ENCODE results near the gene PPP3R2. TPM values are rescaled to one million over a fixed set of nuclear protein-coding genes. Genes with fewer than 3 reads are reported as not detected.

The PPP3R2 gene
- total RNA-seq, 2 experiments from 2014 or later = not detected

- no peaks in the 10 kb centered on the region for H3K79me2 ChIP-seq (ENCODE audit: insufficient read depth, low read depth, low read length)
- intact Hi-C loops (cut with micrococcal nuclease; ENCODE audit: unreplicated experiment) = no loop called here
- H3K9me3 ChIP-seq (ENCODE audit: low read length) = no peaks in the 10 kb centered on the region
- no peak for DNase-seq (ENCODE audit: low spot score)
- H3K4me1 ChIP-seq (ENCODE audit: insufficient read depth, low read length, poor library complexity, severe bottlenecking) = no peaks in the 10 kb centered on the region
- no peak for TF ChIP-seq EZH2phosphoT487 (IDR thresholded peaks at IDR 0.05; ENCODE audit: borderline replicate concordance, low read depth, low read length)
- TF ChIP-seq, protein P1, sequence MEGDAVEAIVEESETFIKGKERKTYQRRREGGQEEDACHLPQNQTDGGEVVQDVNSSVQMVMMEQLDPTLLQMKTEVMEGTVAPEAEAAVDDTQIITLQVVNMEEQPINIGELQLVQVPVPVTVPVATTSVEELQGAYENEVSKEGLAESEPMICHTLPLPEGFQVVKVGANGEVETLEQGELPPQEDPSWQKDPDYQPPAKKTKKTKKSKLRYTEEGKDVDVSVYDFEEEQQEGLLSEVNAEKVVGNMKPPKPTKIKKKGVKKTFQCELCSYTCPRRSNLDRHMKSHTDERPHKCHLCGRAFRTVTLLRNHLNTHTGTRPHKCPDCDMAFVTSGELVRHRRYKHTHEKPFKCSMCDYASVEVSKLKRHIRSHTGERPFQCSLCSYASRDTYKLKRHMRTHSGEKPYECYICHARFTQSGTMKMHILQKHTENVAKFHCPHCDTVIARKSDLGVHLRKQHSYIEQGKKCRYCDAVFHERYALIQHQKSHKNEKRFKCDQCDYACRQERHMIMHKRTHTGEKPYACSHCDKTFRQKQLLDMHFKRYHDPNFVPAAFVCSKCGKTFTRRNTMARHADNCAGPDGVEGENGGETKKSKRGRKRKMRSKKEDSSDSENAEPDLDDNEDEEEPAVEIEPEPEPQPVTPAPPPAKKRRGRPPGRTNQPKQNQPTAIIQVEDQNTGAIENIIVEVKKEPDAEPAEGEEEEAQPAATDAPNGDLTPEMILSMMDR (conservative IDR thresholded peaks at IDR 0.05; ENCODE audit: low read length) = no peak
- no peak overlapping the region for H2AFZ ChIP-seq (ENCODE audit: low read length)
- H3K4me3 ChIP-seq (ENCODE audit: low read depth, low read length, poor library complexity, severe bottlenecking) = no peak overlapping the region
- no peaks in the 10 kb centered on the region for H3K36me3 ChIP-seq (ENCODE audit: insufficient read depth, low read length)
- CTCF ChIA-PET (ENCODE audit: unreplicated experiment) = no interaction called here
- no peak overlapping the region for H3K27ac ChIP-seq (ENCODE audit: low read depth, low read length, poor library complexity, severe bottlenecking)
- no peak overlapping the region for H3K4me2 ChIP-seq (ENCODE audit: low read length)
- no peaks in the 10 kb centered on the region for H4K20me1 ChIP-seq (ENCODE audit: insufficient read depth, low read length)
- BruUV-seq (replicated peaks) = no TSS peak
- POLR2A ChIA-PET = no interaction called here
- no peaks in the 10 kb centered on the region for H3K9me2 ChIP-seq (ENCODE audit: insufficient read depth, low read length)
Observed at GRCh38 chr9:101604296-101604695, 9.5 kb upstream of the PPP3R2 start.

- H3K27ac ChIP-seq (ENCODE audit: low read depth, low read length, poor library complexity, severe bottlenecking) = no peak overlapping the region
- H3K4me1 ChIP-seq (ENCODE audit: insufficient read depth, low read length, poor library complexity, severe bottlenecking) = no peaks in the 10 kb centered on the region
- no peaks in the 10 kb centered on the region for H3K36me3 ChIP-seq (ENCODE audit: insufficient read depth, low read length)
- CTCF ChIA-PET (ENCODE audit: unreplicated experiment) = no interaction called here
- no peaks in the 10 kb centered on the region for H3K9me3 ChIP-seq (ENCODE audit: low read length)
- no peaks in the 10 kb centered on the region for H4K20me1 ChIP-seq (ENCODE audit: insufficient read depth, low read length)
- peak; percentile 34 for DNase-seq (ENCODE audit: low spot score)
- no peaks in the 10 kb centered on the region for H3K79me2 ChIP-seq (ENCODE audit: insufficient read depth, low read depth, low read length)
- no peak overlapping the region for H3K4me3 ChIP-seq (ENCODE audit: low read depth, low read length, poor library complexity, severe bottlenecking)
- POLR2A ChIA-PET = interaction anchor here (0.9 kb wide), 1 partner anchor 11 kb away, joined by 3 read pairs; no protein-coding TSS in a partner anchor
- H2AFZ ChIP-seq (ENCODE audit: low read length) = no peak overlapping the region
- no peak for TF ChIP-seq EZH2phosphoT487 (IDR thresholded peaks at IDR 0.05; ENCODE audit: borderline replicate concordance, low read depth, low read length)
- TF ChIP-seq, protein P1 (conservative IDR thresholded peaks at IDR 0.05; ENCODE audit: low read length) = peak; percentile 87
- intact Hi-C loops (cut with micrococcal nuclease; ENCODE audit: unreplicated experiment) = no loop called here
- H3K9me2 ChIP-seq (ENCODE audit: insufficient read depth, low read length) = no peaks in the 10 kb centered on the region
- BruUV-seq (replicated peaks) = no TSS peak
- H3K4me2 ChIP-seq (ENCODE audit: low read length) = peak overlapping the region; percentile 53; the same call in 1 of the 2 replicates
Observed at GRCh38 chr9:101601904-101602765, 7.4 kb upstream of the PPP3R2 start.

GRCh38 chr9:101593345-101593744 lies 1.4 kb downstream of the PPP3R2 start:
- CTCF ChIA-PET (ENCODE audit: unreplicated experiment) = no interaction called here
- Histone ChIP-seq H2AFZ (ENCODE audit: low read length) (no peak overlapping the region), H3K9me3 (ENCODE audit: low read length) (no peaks in the 10 kb centered on the region), H3K4me3 (ENCODE audit: low read depth, low read length, poor library complexity, severe bottlenecking) (no peak overlapping the region), H4K20me1 (ENCODE audit: insufficient read depth, low read length) (no peaks in the 10 kb centered on the region), H3K4me1 (ENCODE audit: insufficient read depth, low read length, poor library complexity, severe bottlenecking) (no peaks in the 10 kb centered on the region), H3K79me2 (ENCODE audit: insufficient read depth, low read depth, low read length) (no peaks in the 10 kb centered on the region), H3K36me3 (ENCODE audit: insufficient read depth, low read length) (no peaks in the 10 kb centered on the region), H3K27ac (ENCODE audit: low read depth, low read length, poor library complexity, severe bottlenecking) (no peak overlapping the region), H3K9me2 (ENCODE audit: insufficient read depth, low read length) (no peaks in the 10 kb centered on the region), H3K4me2 (ENCODE audit: low read length) (no peak overlapping the region)
- POLR2A ChIA-PET = no interaction called here
- TF ChIP-seq EZH2phosphoT487 (IDR thresholded peaks at IDR 0.05; ENCODE audit: borderline replicate concordance, low read depth, low read length) = no peak
- TF ChIP-seq, protein P1 (conservative IDR thresholded peaks at IDR 0.05; ENCODE audit: low read length) = peak; percentile 22; the same call in 1 of the 2 replicates
- no peak for DNase-seq (ENCODE audit: low spot score)
- no TSS peak for BruUV-seq (replicated peaks)
- intact Hi-C loops (cut with micrococcal nuclease; ENCODE audit: unreplicated experiment) = no loop called here
